ENCODE measurements around the gene NMT2.

Gene NMT2

GRCh38 chr10:15116225-15116624 is 52.3 kb downstream of the NMT2 start:
- Histone ChIP-seq H3K4ac (ENCODE audit: low read depth, low read length) (no peak overlapping the region), H2BK5ac (ENCODE audit: low read depth, low read length, poor library complexity) (no peak overlapping the region), H3K4me3 (ENCODE audit: low read depth, low read length) (no peak overlapping the region), H3K18ac (ENCODE audit: low read length) (no peak overlapping the region), H3K27ac (ENCODE audit: low read depth, low read length) (no peak overlapping the region), H3K36me3 (ENCODE audit: control insufficient read depth in 1 of 2, insufficient read depth in 2 of 2, low read length in 2 of 2) (peaks cover 3% of the 10 kb centered on the region in 2 experiments), H2AK5ac (ENCODE audit: low read length) (no peak overlapping the region), H3K9me3 (ENCODE audit: insufficient read depth, low read depth, low read length) (no peaks in the 10 kb centered on the region), H3K23ac (ENCODE audit: low read length) (no peak overlapping the region), H3K79me1 (ENCODE audit: low read length) (no peaks in the 10 kb centered on the region), H3K4me1 (ENCODE audit: control insufficient read depth in 1 of 2, insufficient read depth in 2 of 2, low read length in 2 of 2) (no peaks in the 10 kb centered on the region), H4K8ac (ENCODE audit: low read depth, low read length) (no peak overlapping the region), H4K12ac (ENCODE audit: low read depth, low read length) (no peak overlapping the region), H3K14ac (ENCODE audit: low read length) (no peak overlapping the region), H2BK12ac (ENCODE audit: low read length) (no peak overlapping the region), H3K27me3 (ENCODE audit: insufficient read depth, low read length) (no peaks in the 10 kb centered on the region), H3K79me2 (ENCODE audit: control insufficient read depth, insufficient read depth, low read length, poor library complexity) (no peaks in the 10 kb centered on the region), H2AFZ (ENCODE audit: insufficient read depth, low read length, poor library complexity) (no peak overlapping the region), H2BK120ac (ENCODE audit: insufficient read depth, low read length, poor library complexity) (no peak overlapping the region), H3K4me2 (ENCODE audit: low read length) (no peak overlapping the region), H4K91ac (ENCODE audit: low read depth, low read length) (no peak overlapping the region), H3K9ac (ENCODE audit: low read length) (no peak overlapping the region)
- DNase-seq, result no peak
- no CpG with 5 or more reads among the region's 5 CpGs for WGBS (ENCODE audit: extremely low coverage, insufficient coverage, insufficient read length)

DNA sequence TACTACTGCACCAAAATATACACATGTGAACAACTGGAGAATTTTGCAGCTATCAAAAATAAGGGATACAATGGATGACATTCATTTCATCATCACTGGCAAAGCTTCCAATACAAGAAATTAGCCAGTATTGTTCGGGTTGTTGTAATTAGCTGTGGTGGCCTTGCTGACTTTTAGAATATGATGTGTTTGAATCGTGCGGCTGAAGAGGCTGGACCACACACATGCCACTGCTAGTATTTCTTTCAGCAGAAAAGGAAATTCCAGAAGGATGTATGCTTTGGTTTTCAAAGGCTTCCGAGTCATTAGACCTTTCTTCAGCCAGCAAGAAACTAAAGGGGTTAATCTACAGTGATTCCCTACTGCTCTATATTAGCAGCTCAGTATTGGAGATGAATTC is 54.7 kb downstream of the NMT2 start:
- Histone ChIP-seq H4K12ac (ENCODE audit: low read depth, low read length) (no peak overlapping the region), H3K18ac (ENCODE audit: low read length) (no peak overlapping the region), H3K79me2 (ENCODE audit: control insufficient read depth, insufficient read depth, low read length, poor library complexity) (no peaks in the 10 kb centered on the region), H3K4ac (ENCODE audit: low read depth, low read length) (no peak overlapping the region), H3K9ac (ENCODE audit: low read length) (no peak overlapping the region), H3K14ac (ENCODE audit: low read length) (no peak overlapping the region), H2AFZ (ENCODE audit: insufficient read depth, low read length, poor library complexity) (no peak overlapping the region), H3K9me3 (ENCODE audit: insufficient read depth, low read depth, low read length) (no peaks in the 10 kb centered on the region), H3K23ac (ENCODE audit: low read length) (no peak overlapping the region), H3K79me1 (ENCODE audit: low read length) (no peaks in the 10 kb centered on the region), H2BK120ac (ENCODE audit: insufficient read depth, low read length, poor library complexity) (no peak overlapping the region), H2BK12ac (ENCODE audit: low read length) (no peak overlapping the region), H4K8ac (ENCODE audit: low read depth, low read length) (no peak overlapping the region), H4K91ac (ENCODE audit: low read depth, low read length) (no peak overlapping the region), H2AK5ac (ENCODE audit: low read length) (no peak overlapping the region), H2BK5ac (ENCODE audit: low read depth, low read length, poor library complexity) (no peak overlapping the region), H3K4me1 (ENCODE audit: control insufficient read depth in 1 of 2, insufficient read depth in 2 of 2, low read length in 2 of 2) (no peaks in the 10 kb centered on the region), H3K27me3 (ENCODE audit: insufficient read depth, low read length) (no peaks in the 10 kb centered on the region), H3K36me3 (ENCODE audit: control insufficient read depth in 1 of 2, insufficient read depth in 2 of 2, low read length in 2 of 2) (peaks cover 4 to 6% of the 10 kb centered on the region in 2 experiments), H3K4me2 (ENCODE audit: low read length) (no peak overlapping the region), H3K4me3 (ENCODE audit: low read depth, low read length) (no peak overlapping the region), H3K27ac (ENCODE audit: low read depth, low read length) (no peak overlapping the region)
- no peak for DNase-seq
- no CpG with 5 or more reads among the region's 4 CpGs for WGBS (ENCODE audit: extremely low coverage, insufficient coverage, insufficient read length)

DNA sequence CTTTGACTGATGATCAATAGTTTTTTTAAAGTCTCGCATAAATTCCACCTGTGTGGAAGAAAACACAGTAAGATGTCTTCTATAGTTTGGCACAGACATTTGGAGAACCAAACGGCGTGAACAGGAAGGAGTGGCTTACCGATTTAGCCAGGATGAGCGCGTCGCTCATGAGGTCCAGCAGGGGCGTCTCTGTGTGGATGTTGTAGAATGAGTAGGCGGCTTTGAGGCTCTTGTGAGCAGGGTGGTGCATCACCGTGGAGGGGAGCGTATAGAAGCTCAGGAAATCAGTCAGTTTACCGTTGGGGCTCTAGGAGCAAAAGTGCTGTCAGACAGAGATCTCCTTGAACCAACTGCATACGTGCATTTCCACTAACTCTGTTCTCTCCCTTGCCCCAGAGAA is 55.8 kb downstream of the NMT2 start:
- Histone ChIP-seq H3K4ac (ENCODE audit: low read depth, low read length) (no peak overlapping the region), H3K14ac (ENCODE audit: low read length) (no peak overlapping the region), H2BK12ac (ENCODE audit: low read length) (no peak overlapping the region), H3K4me1 (ENCODE audit: control insufficient read depth in 1 of 2, insufficient read depth in 2 of 2, low read length in 2 of 2) (no peaks in the 10 kb centered on the region), H3K4me2 (ENCODE audit: low read length) (no peak overlapping the region), H4K91ac (ENCODE audit: low read depth, low read length) (no peak overlapping the region), H2BK120ac (ENCODE audit: insufficient read depth, low read length, poor library complexity) (no peak overlapping the region), H2BK5ac (ENCODE audit: low read depth, low read length, poor library complexity) (no peak overlapping the region), H3K9ac (ENCODE audit: low read length) (no peak overlapping the region), H3K23ac (ENCODE audit: low read length) (no peak overlapping the region), H3K79me2 (ENCODE audit: control insufficient read depth, insufficient read depth, low read length, poor library complexity) (no peaks in the 10 kb centered on the region), H2AK5ac (ENCODE audit: low read length) (no peak overlapping the region), H4K8ac (ENCODE audit: low read depth, low read length) (no peak overlapping the region), H3K79me1 (ENCODE audit: low read length) (no peaks in the 10 kb centered on the region), H3K9me3 (ENCODE audit: insufficient read depth, low read depth, low read length) (no peaks in the 10 kb centered on the region), H3K27me3 (ENCODE audit: insufficient read depth, low read length) (no peaks in the 10 kb centered on the region), H3K4me3 (ENCODE audit: low read depth, low read length) (no peak overlapping the region), H3K27ac (ENCODE audit: low read depth, low read length) (no peak overlapping the region), H2AFZ (ENCODE audit: insufficient read depth, low read length, poor library complexity) (no peak overlapping the region), H3K36me3 (ENCODE audit: control insufficient read depth in 1 of 2, insufficient read depth in 2 of 2, low read length in 2 of 2) (peaks cover 4% of the 10 kb centered on the region in 2 experiments), H4K12ac (ENCODE audit: low read depth, low read length) (no peak overlapping the region), H3K18ac (ENCODE audit: low read length) (no peak overlapping the region)
- no peak for DNase-seq
- WGBS (ENCODE audit: extremely low coverage, insufficient coverage, insufficient read length), result no CpG with 5 or more reads among the region's 13 CpGs

- Histone ChIP-seq H4K91ac (ENCODE audit: low read depth, low read length) (no peak overlapping the region), H3K4me1 (ENCODE audit: control insufficient read depth in 1 of 2, insufficient read depth in 2 of 2, low read length in 2 of 2) (no peaks in the 10 kb centered on the region), H3K14ac (ENCODE audit: low read length) (no peak overlapping the region), H4K8ac (ENCODE audit: low read depth, low read length) (no peak overlapping the region), H3K4me2 (ENCODE audit: low read length) (no peak overlapping the region), H3K9ac (ENCODE audit: low read length) (no peak overlapping the region), H3K79me2 (ENCODE audit: control insufficient read depth, insufficient read depth, low read length, poor library complexity) (no peaks in the 10 kb centered on the region), H3K4me3 (ENCODE audit: low read depth, low read length) (no peak overlapping the region), H2AK5ac (ENCODE audit: low read length) (no peak overlapping the region), H3K36me3 (ENCODE audit: control insufficient read depth in 1 of 2, insufficient read depth in 2 of 2, low read length in 2 of 2) (peaks cover 28 to 33% of the 10 kb centered on the region in 2 experiments), H3K18ac (ENCODE audit: low read length) (no peak overlapping the region), H2BK5ac (ENCODE audit: low read depth, low read length, poor library complexity) (no peak overlapping the region), H3K23ac (ENCODE audit: low read length) (no peak overlapping the region), H4K12ac (ENCODE audit: low read depth, low read length) (no peak overlapping the region), H3K4ac (ENCODE audit: low read depth, low read length) (no peak overlapping the region), H3K27me3 (ENCODE audit: insufficient read depth, low read length) (no peaks in the 10 kb centered on the region), H3K27ac (ENCODE audit: low read depth, low read length) (no peak overlapping the region), H2BK12ac (ENCODE audit: low read length) (no peak overlapping the region), H2BK120ac (ENCODE audit: insufficient read depth, low read length, poor library complexity) (no peak overlapping the region), H2AFZ (ENCODE audit: insufficient read depth, low read length, poor library complexity) (no peak overlapping the region), H3K9me3 (ENCODE audit: insufficient read depth, low read depth, low read length) (no peaks in the 10 kb centered on the region), H3K79me1 (ENCODE audit: low read length) (no peaks in the 10 kb centered on the region)
- peak; percentile 76 to 91 for DNase-seq
- no CpG with 5 or more reads among the region's 8 CpGs for whole genome bisulfite sequencing (ENCODE audit: extremely low coverage, insufficient coverage, insufficient read length)
Observed at GRCh38 chr10:15106352-15107013, 62.0 kb downstream of the NMT2 start.

Measured in trophoblast cell (in vitro differentiated cells and primary cell).